Mesenchymal stem cell (in vitro differentiated cells and primary cell): ENCODE measurements around the gene SNTG2.

Source experiments
- DNase-seq: peaks from one replicate; pipeline ENCODE4 v3.0.0-alpha.2; 2013
- H2AFZ ChIP-seq: one replicate; pipeline ENCODE4 v1.6.1; 2013; ENCODE audit warnings: low read depth, mild to moderate bottlenecking, control low read depth, inconsistent platforms, low read length, moderate library complexity
- H2AK5ac ChIP-seq: 2 replicates; pipeline ENCODE4 v1.6.1; 2013; ENCODE audit warnings: low read length, moderate library complexity, mild to moderate bottlenecking, inconsistent platforms; ENCODE audit not compliant: severe bottlenecking
- H2BK120ac ChIP-seq: one replicate; pipeline ENCODE4 v1.6.1; 2013; ENCODE audit warnings: low read depth, mild to moderate bottlenecking, inconsistent platforms, low read length, moderate library complexity
- H2BK12ac ChIP-seq, 2 experiments: one replicate each; pipeline ENCODE4 v1.6.1; 2013; ENCODE audit warnings: inconsistent platforms in 2 of 2, low read length in 2 of 2, mild to moderate bottlenecking in 2 of 2, moderate library complexity in 2 of 2, control low read depth in 1 of 2
- H2BK15ac ChIP-seq: one replicate; pipeline ENCODE4 v1.6.1; 2013; ENCODE audit warnings: mild to moderate bottlenecking, low read depth, inconsistent platforms; ENCODE audit not compliant: poor library complexity, severe bottlenecking
- H2BK5ac ChIP-seq: 2 replicates; pipeline ENCODE4 v1.6.1; 2013; ENCODE audit warnings: low read depth, mild to moderate bottlenecking, low read length, control low read depth, inconsistent platforms; ENCODE audit not compliant: poor library complexity, severe bottlenecking
- H3K14ac ChIP-seq, 2 experiments: one replicate each; pipeline ENCODE4 v1.6.1; 2013; ENCODE audit warnings: inconsistent platforms in 2 of 2, low read length in 2 of 2, control low read depth in 1 of 2, mild to moderate bottlenecking in 1 of 2, moderate library complexity in 1 of 2
- H3K18ac ChIP-seq, 2 experiments: one replicate each; pipeline ENCODE4 v1.6.1; 2013; ENCODE audit warnings: inconsistent platforms in 2 of 2, low read length in 2 of 2, control low read depth in 1 of 2, low read depth in 1 of 2, mild to moderate bottlenecking in 1 of 2
- H3K23ac ChIP-seq, 2 experiments: one replicate each; pipeline ENCODE4 v1.6.1; 2013; ENCODE audit warnings: inconsistent platforms in 2 of 2, low read length in 2 of 2, mild to moderate bottlenecking in 2 of 2, moderate library complexity in 2 of 2, control low read depth in 1 of 2
- H3K27ac ChIP-seq: 2 replicates; pipeline ENCODE4 v1.5.1; 2013; ENCODE audit warnings: mild to moderate bottlenecking, moderate library complexity, low read length, control low read depth, inconsistent platforms; ENCODE audit not compliant: poor library complexity, severe bottlenecking
- H3K27me3 ChIP-seq, 2 experiments: 2 replicates each; pipeline versions ENCODE4 v1.6.1 to v1.7.0; 2013; ENCODE audit warnings: low read length in 2 of 2, mild to moderate bottlenecking in 2 of 2, moderate library complexity in 2 of 2, control low read depth in 1 of 2, inconsistent platforms in 1 of 2; ENCODE audit not compliant: control insufficient read depth in 1 of 2, insufficient read depth in 1 of 2
- H3K36me3 ChIP-seq, 2 experiments: 2 replicates each; pipeline versions ENCODE4 v1.6.1 to v1.7.0; 2013; ENCODE audit warnings: low read length in 2 of 2, control low read depth in 1 of 2, inconsistent platforms in 1 of 2, low read depth in 1 of 2, mild to moderate bottlenecking in 1 of 2; ENCODE audit not compliant: insufficient read depth in 2 of 2, control insufficient read depth in 1 of 2
- H3K4ac ChIP-seq, 2 experiments: one replicate each; pipeline ENCODE4 v1.6.1; 2013; ENCODE audit warnings: inconsistent platforms in 2 of 2, low read length in 2 of 2, mild to moderate bottlenecking in 2 of 2, moderate library complexity in 2 of 2, control low read depth in 1 of 2, low read depth in 1 of 2
- H3K4me1 ChIP-seq: 2 replicates; pipeline ENCODE4 v1.6.1; 2013; ENCODE audit warnings: low read depth, low read length, control low read depth; ENCODE audit not compliant: control insufficient read depth, insufficient read depth
- H3K4me2 ChIP-seq: 2 replicates; pipeline ENCODE4 v1.6.1; 2013; ENCODE audit warnings: low read length, mild to moderate bottlenecking, inconsistent platforms; ENCODE audit not compliant: poor library complexity, severe bottlenecking
- H3K4me3 ChIP-seq, 2 experiments: 2 replicates each; pipeline versions ENCODE4 v1.5.1 to v1.7.0; 2013; ENCODE audit warnings: low read length in 2 of 2, mild to moderate bottlenecking in 2 of 2, control low read depth in 1 of 2, low read depth in 1 of 2; ENCODE audit not compliant: insufficient read depth in 1 of 2
- H3K79me1 ChIP-seq: replicated peaks from 2 replicates; pipeline ENCODE4 v1.6.1; 2013; ENCODE audit warnings: mild to moderate bottlenecking, control low read depth, low read length, inconsistent platforms; ENCODE audit not compliant: poor library complexity, severe bottlenecking
- H3K9ac ChIP-seq: 2 replicates; pipeline ENCODE4 v1.7.0; 2013; ENCODE audit warnings: mild to moderate bottlenecking, low read length, moderate library complexity
- H3K9me3 ChIP-seq: 2 replicates; pipeline ENCODE4 v1.7.0; 2013; ENCODE audit warnings: mild to moderate bottlenecking, low read length; ENCODE audit not compliant: control insufficient read depth
- H4K8ac ChIP-seq: one replicate; pipeline ENCODE4 v1.6.1; 2013; ENCODE audit warnings: inconsistent platforms, mild to moderate bottlenecking, low read length, moderate library complexity
- H4K91ac ChIP-seq: one replicate; pipeline ENCODE4 v1.6.1; 2013; ENCODE audit warnings: mild to moderate bottlenecking, low read length, inconsistent platforms
- WGBS: methylation state at CpG from one replicate; pipeline ENCODE4 v1.1.7; 2013; ENCODE audit warnings: mixed read lengths; 5-methylcytosine and 5-hydroxymethylcytosine counted together

The SNTG2 gene

GRCh38 chr2:1415501-1415900 is 464.9 kb downstream of the SNTG2 start:
- H3K4me1 ChIP-seq = no peaks in the 10 kb centered on the region
- no peak overlapping the region for H2BK120ac ChIP-seq
- no peak overlapping the region for H3K27ac ChIP-seq
- H3K14ac ChIP-seq = no peak overlapping the region
- H3K4me2 ChIP-seq = no peak overlapping the region
- no peak overlapping the region for H3K4me3 ChIP-seq
- H3K36me3 ChIP-seq = no peaks in the 10 kb centered on the region
- no peak overlapping the region for H4K91ac ChIP-seq
- no peaks in the 10 kb centered on the region for H3K79me1 ChIP-seq
- H4K8ac ChIP-seq = no peak overlapping the region
- H2AK5ac ChIP-seq = no peak overlapping the region
- H2BK5ac ChIP-seq = no peak overlapping the region
- no peak overlapping the region for H2AFZ ChIP-seq
- WGBS = 69% methylated on average over 5 of the region's 6 CpGs
- H3K18ac ChIP-seq = no peak overlapping the region
- no peak overlapping the region for H3K4ac ChIP-seq
- no peak overlapping the region for H3K9ac ChIP-seq
- no peak for DNase-seq
- no peaks in the 10 kb centered on the region for H3K9me3 ChIP-seq
- no peak overlapping the region for H2BK12ac ChIP-seq
- no peaks in the 10 kb centered on the region for H3K27me3 ChIP-seq
- no peak overlapping the region for H3K23ac ChIP-seq
- H2BK15ac ChIP-seq = no peak overlapping the region
